ENCODE measurements around the gene DUOX2.
"Not testable (repeated sequence)": the region's sequence is repeated elsewhere in the genome, so short reads cannot be mapped to it uniquely, and the experiment has no call there.

DNA sequence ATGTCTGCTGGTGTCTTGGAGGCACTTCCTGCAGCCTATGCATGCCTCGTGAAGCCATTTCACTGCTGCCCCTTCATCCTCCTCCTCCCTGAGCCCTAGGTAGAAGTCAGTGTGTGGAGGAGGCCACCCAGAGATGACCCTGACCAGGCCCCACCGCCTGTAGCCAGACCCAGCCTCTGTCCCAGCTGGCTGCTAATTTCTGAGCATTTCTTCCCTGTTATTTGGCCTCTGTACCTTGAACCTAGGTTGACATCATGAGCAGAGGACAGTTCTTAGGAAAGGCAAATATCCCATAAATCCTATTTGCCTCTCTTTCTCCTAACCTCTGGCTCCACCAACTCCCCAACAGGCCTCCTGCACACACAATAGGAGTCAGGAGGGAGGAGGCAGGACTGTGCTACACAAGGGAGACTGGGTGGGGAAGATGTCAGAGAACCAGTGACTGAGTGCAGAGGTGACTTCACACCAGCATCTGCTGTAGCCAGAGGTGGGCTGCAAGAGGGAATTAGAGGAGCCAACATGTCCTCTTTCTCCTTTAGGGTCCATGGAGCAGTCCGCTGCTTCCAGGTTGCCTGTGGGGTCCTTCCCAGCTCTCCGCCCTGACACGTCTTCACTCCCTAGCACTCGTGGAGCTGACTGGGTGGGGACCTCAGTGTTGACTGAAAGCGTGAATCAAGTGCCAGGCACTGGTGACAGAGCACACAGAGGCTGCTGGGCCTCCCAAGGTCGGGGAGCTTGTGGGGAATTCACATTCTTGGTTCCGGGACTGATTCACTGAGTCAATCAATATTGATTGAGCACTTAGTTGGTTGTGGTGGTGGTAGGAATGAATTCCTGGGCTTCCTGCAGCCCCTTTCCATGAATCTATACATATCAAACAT lies 38.3 kb downstream of the DUOX2 start:
- TF ChIP-seq, protein P1, sequence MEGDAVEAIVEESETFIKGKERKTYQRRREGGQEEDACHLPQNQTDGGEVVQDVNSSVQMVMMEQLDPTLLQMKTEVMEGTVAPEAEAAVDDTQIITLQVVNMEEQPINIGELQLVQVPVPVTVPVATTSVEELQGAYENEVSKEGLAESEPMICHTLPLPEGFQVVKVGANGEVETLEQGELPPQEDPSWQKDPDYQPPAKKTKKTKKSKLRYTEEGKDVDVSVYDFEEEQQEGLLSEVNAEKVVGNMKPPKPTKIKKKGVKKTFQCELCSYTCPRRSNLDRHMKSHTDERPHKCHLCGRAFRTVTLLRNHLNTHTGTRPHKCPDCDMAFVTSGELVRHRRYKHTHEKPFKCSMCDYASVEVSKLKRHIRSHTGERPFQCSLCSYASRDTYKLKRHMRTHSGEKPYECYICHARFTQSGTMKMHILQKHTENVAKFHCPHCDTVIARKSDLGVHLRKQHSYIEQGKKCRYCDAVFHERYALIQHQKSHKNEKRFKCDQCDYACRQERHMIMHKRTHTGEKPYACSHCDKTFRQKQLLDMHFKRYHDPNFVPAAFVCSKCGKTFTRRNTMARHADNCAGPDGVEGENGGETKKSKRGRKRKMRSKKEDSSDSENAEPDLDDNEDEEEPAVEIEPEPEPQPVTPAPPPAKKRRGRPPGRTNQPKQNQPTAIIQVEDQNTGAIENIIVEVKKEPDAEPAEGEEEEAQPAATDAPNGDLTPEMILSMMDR (IDR thresholded peaks at IDR 0.05; ENCODE audit: low read depth, low read length, poor library complexity, severe bottlenecking): not testable (repeated sequence)
- not testable (repeated sequence) for TF ChIP-seq EZH2phosphoT487 (IDR thresholded peaks at IDR 0.05; ENCODE audit: borderline replicate concordance, low read length)
